GM13976 (cell line): ENCODE measurements around the gene NTM.

Experiments
- DNase-seq: peaks from one replicate; pipeline ENCODE4 v3.0.0; 2012; ENCODE audit warnings: low spot score
- CTCF ChIP-seq: IDR thresholded peaks from 2 replicates; pipeline ENCODE4 v1.5.1; 2012; ENCODE audit warnings: borderline replicate concordance, mild to moderate bottlenecking; ENCODE audit not compliant: insufficient read depth; ENCODE audit errors: extremely low read depth, missing control alignments, control extremely low read depth
- in situ Hi-C: fragments of 300-500 bp; cut with MboI; formaldehyde crosslinking; loops from one replicate; pipeline ENCODE4 v1.12.0; 2022; ENCODE audit warnings: low sequenced_read_pairs, mixed read lengths, inconsistent platforms; ENCODE audit not compliant: unreplicated experiment

Gene NTM

GRCh38 chr11:132310390-132311375 lies 940.3 kb downstream of the NTM start:
- peak; percentile 57 for DNase-seq
- in situ Hi-C loops = no loop called here
- no peak for TF ChIP-seq CTCF

- no peak for TF ChIP-seq CTCF
- in situ Hi-C loops = no loop called here
- no peak for DNase-seq
These were observed 941.3 kb downstream of the NTM start for GRCh38 chr11:132311703-132312102.

GRCh38 chr11:132312161-132312560 lies 941.7 kb downstream of the NTM start:
- in situ Hi-C loops = no loop called here
- no peak for TF ChIP-seq CTCF
- DNase-seq = no peak

DNA sequence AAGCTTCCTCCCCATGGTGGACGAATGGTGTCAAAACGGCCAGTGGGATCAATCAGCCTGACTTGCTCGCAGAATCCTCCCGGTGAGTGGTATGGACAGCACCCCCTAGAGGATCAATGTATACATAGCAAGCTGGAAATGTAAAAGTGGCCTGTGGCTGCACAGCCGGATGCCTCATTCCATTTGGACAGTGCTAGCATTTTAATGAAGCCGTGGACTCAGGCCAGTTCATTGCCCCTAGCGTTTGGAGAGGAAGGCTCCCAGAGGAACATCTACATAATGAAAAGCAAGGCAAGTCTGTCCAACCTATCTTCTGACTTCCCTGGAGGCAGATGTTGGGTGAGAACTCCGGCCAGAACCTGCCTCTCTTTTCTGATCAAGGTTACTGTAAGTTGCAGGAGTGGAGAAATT lies 942.3 kb downstream of the NTM start:
- in situ Hi-C loops = no loop called here
- DNase-seq = peak; percentile 57
- TF ChIP-seq CTCF = peak; percentile 25

- in situ Hi-C loops = no loop called here
- DNase-seq = no peak
- no peak for TF ChIP-seq CTCF
These were observed 944.6 kb downstream of the NTM start for GRCh38 chr11:132314911-132315455.

DNA sequence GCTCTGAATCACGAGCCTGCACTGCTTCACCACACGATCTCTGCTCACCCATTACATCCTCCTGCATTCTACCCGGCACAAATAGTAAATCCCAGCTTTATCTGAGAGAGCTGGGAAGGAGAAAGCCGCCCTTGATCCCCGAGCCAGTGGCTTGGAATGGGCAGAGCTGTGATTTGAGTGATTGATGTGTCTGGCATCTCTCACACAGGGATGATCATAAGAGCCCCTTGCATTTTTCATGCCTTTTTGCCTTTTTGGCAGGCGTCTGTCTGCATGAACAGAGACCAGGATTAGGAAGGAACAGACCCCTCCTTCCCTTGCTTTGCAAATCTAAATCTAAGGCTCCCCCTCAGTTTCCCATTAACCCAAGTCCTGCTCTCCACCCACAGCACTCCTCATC lies 945.3 kb downstream of the NTM start:
- TF ChIP-seq CTCF = no peak
- in situ Hi-C loops = no loop called here
- no peak for DNase-seq
